NCI-H1694 treated with DMSO at 0.1 percent for 48 hours (cell line): Measurements from ENCODE around the gene NSD2.
"Not testable (repeated sequence)": the region's sequence is repeated elsewhere in the genome, so short reads cannot be mapped to it uniquely, and the experiment has no call there.

Experiments
- DNase-seq: peaks from one replicate; lab custom pipeline; 2025; lab: John Stamatoyannopoulos, UW

The NSD2 gene

GRCh38 chr4:1842339-1842895, 28.8 kb upstream of the NSD2 start:
- DNase-seq: no peak

GRCh38 chr4:1842993-1843448, 28.2 kb upstream of the NSD2 start:
- no peak for DNase-seq

- no peak for DNase-seq
Measured at GRCh38 chr4:1843852-1844251, 27.3 kb upstream of the NSD2 start.

GRCh38 chr4:1844618-1845017, 26.6 kb upstream of the NSD2 start:
- not testable (repeated sequence) for DNase-seq

- DNase-seq: no peak
Measured at GRCh38 chr4:1846580-1846979, 24.6 kb upstream of the NSD2 start.

GRCh38 chr4:1850276-1850675, 20.9 kb upstream of the NSD2 start:
- DNase-seq: no peak

GRCh38 chr4:1851160-1851559, 20.0 kb upstream of the NSD2 start:
- no peak for DNase-seq

GRCh38 chr4:1851575-1852410, 19.4 kb upstream of the NSD2 start:
- DNase-seq: no peak

- no peak for DNase-seq
Measured at GRCh38 chr4:1852904-1853623, 18.1 kb upstream of the NSD2 start.

- no peak for DNase-seq
Measured at GRCh38 chr4:1854752-1855151, 16.4 kb upstream of the NSD2 start.

- DNase-seq: no peak
Measured at GRCh38 chr4:1855333-1856070, 15.7 kb upstream of the NSD2 start.

GRCh38 chr4:1856071-1856942, 14.9 kb upstream of the NSD2 start, which contains the start of gene LETM1:
TSS of gene LETM1 (minus strand) at chr4:1856156. CDS start at chr4:1855950, 206 bp downstream.
- peak; percentile 87 for DNase-seq

GRCh38 chr4:1856943-1857699, 14.1 kb upstream of the NSD2 start:
- no peak for DNase-seq

GRCh38 chr4:1857931-1858330, 13.3 kb upstream of the NSD2 start:
- DNase-seq: no peak

GRCh38 chr4:1859389-1859753, 11.8 kb upstream of the NSD2 start:
- DNase-seq: no peak

- no peak for DNase-seq
Measured at GRCh38 chr4:1862055-1862911, 8.9 kb upstream of the NSD2 start.

GRCh38 chr4:1862961-1863296, 8.3 kb upstream of the NSD2 start:
- no peak for DNase-seq

- DNase-seq: no peak
Measured at GRCh38 chr4:1863297-1864033, 7.7 kb upstream of the NSD2 start.
